HG03520 (cell line): ENCODE data around the gene GSN.

Source experiments
- ATAC-seq: cut with Tn5 transposase; IDR thresholded peaks from one replicate; pipeline ENCODE4 v1.9.1; 2021; ENCODE audit warnings: mild to moderate bottlenecking, moderate library complexity; ENCODE audit not compliant: unreplicated experiment

Gene GSN

GRCh38 chr9:121348221-121348620, 80.3 kb downstream of the GSN start:
- ATAC-seq: no peak

GRCh38 chr9:121349009-121349408, 81.0 kb downstream of the GSN start:
- ATAC-seq: no peak

- ATAC-seq: no peak
Measured at GRCh38 chr9:121350036-121350435, 82.1 kb downstream of the GSN start.

- ATAC-seq: no peak
Measured at GRCh38 chr9:121350993-121351561, 83.1 kb downstream of the GSN start.

- peak; percentile 93 for ATAC-seq
Measured at GRCh38 chr9:121353241-121354061, 85.5 kb downstream of the GSN start.

GRCh38 chr9:121354141-121354540, 86.2 kb downstream of the GSN start:
- ATAC-seq: peak; percentile 2

GRCh38 chr9:121354762-121355161, 86.8 kb downstream of the GSN start:
- no peak for ATAC-seq

GRCh38 chr9:121357011-121357410, 89.0 kb downstream of the GSN start:
- no peak for ATAC-seq

GRCh38 chr9:121358751-121359150, 90.8 kb downstream of the GSN start:
- no peak for ATAC-seq

GRCh38 chr9:121359351-121360294, 91.7 kb downstream of the GSN start:
- ATAC-seq: no peak

GRCh38 chr9:121360601-121361374, 92.8 kb downstream of the GSN start:
- ATAC-seq: no peak

- no peak for ATAC-seq
Measured at GRCh38 chr9:121362813-121363621, 95.1 kb downstream of the GSN start.

GRCh38 chr9:121363622-121363961, 95.6 kb downstream of the GSN start:
- no peak for ATAC-seq

GRCh38 chr9:121364077-121364476, 96.1 kb downstream of the GSN start:
- no peak for ATAC-seq

GRCh38 chr9:121364886-121365285, 96.9 kb downstream of the GSN start:
- no peak for ATAC-seq

GRCh38 chr9:121365564-121365963, 97.6 kb downstream of the GSN start:
- no peak for ATAC-seq

GRCh38 chr9:121366611-121367192, 98.7 kb downstream of the GSN start:
- no peak for ATAC-seq

- no peak for ATAC-seq
Measured at GRCh38 chr9:121367306-121368137, 99.6 kb downstream of the GSN start.

GRCh38 chr9:121368138-121368522, 100.2 kb downstream of the GSN start:
- ATAC-seq: no peak
